M059J (cell line): Measurements from ENCODE around the gene NT5DC4. TPM values are rescaled to one million over a fixed set of nuclear protein-coding genes. Genes with fewer than 3 reads are reported as not detected.
A peak's percentile ranks its signal among the peaks of the same experiment; 100 is the strongest.

ENCODE experiments used
- DNase-seq: peaks from one replicate; pipeline ENCODE4 v3.0.0-alpha.2; 2012; ENCODE audit warnings: low read depth
- total RNA-seq: library from RNA; depleted of rRNA; stranded (reverse); fragments of >200 nt; shearing (Covaris generic); gene quantifications from 2 replicates; pipeline ENCODE4 v1.2.3, GENCODE V29; 2014; rRNA removed

NT5DC4 gene
- total RNA-seq, 1 experiment from 2014 or later = not detected

- DNase-seq = peak; percentile 82
Measured at GRCh38 chr2:112784199-112785189, 63.7 kb downstream of the NT5DC4 start, which contains the start of gene IL1A. Gene IL1A, minus strand, starts transcription at chr2:112784493. Its CDS starts 723 bp downstream, at chr2:112783770.

GRCh38 chr2:112787294-112787693 lies 66.5 kb downstream of the NT5DC4 start:
- DNase-seq = peak; percentile 63

- no peak for DNase-seq
Measured at GRCh38 chr2:112787729-112788393, 67.0 kb downstream of the NT5DC4 start.

GRCh38 chr2:112788653-112789052 lies 67.8 kb downstream of the NT5DC4 start:
- no peak for DNase-seq

Other genes starting within 250 kb of the NT5DC4 start
- gene TTL, start 238.9 kb upstream of the NT5DC4 start, total RNA-seq = 25.0 and 34.6 TPM in 2 replicates
- 11.9 and 13.5 TPM in 2 replicates for gene POLR1B, start 178.6 kb upstream of the NT5DC4 start, total RNA-seq
- 11.5 and 16.9 TPM in 2 replicates for gene CHCHD5, start 136.4 kb upstream of the NT5DC4 start, total RNA-seq
- 51.7 and 70.1 TPM in 2 replicates for gene SLC20A1, start 75.1 kb upstream of the NT5DC4 start, total RNA-seq
- gene CKAP2L, start 43.6 kb downstream of the NT5DC4 start, total RNA-seq = 23.0 and 24.0 TPM in 2 replicates
- gene IL1A, start 63.5 kb downstream of the NT5DC4 start, total RNA-seq = 0.22 and 0.54 TPM in 2 replicates
- 2.6 and 4.2 TPM in 2 replicates for gene IL1B, start 115.8 kb downstream of the NT5DC4 start, total RNA-seq
- 0.30 TPM in 1 of 2 replicates, not detected in the other for gene IL37, start 190.1 kb downstream of the NT5DC4 start, total RNA-seq